Liver (tissue), 9 donors: ENCODE measurements around the gene UNC80. TPM values are rescaled to one million over a fixed set of nuclear protein-coding genes. Genes with fewer than 3 reads are reported as not detected.

Experiments
- DNase-seq: peaks from one replicate; pipeline ENCODE4 v3.0.0-alpha.2; 2017; ENCODE audit warnings: low spot score
- H3K27ac ChIP-seq, 2 donors: one replicate each; pipeline ENCODE4 v1.7.0; 2013; ENCODE audit warnings: inconsistent platforms in 2 of 2, low read length in 2 of 2, control low read depth in 1 of 2, low read depth in 1 of 2, mild to moderate bottlenecking in 1 of 2
- H3K27me3 ChIP-seq, 4 donors: one replicate each; pipeline versions ENCODE4 v1.6.1 to v1.7.0; 2013; ENCODE audit warnings: low read length in 3 of 4, inconsistent platforms in 1 of 4, mild to moderate bottlenecking in 1 of 4, moderate library complexity in 1 of 4; ENCODE audit not compliant: control insufficient read depth in 4 of 4, insufficient read depth in 4 of 4
- H3K36me3 ChIP-seq, 4 donors: one replicate each; pipeline versions ENCODE4 v1.6.1 to v1.7.0; 2013; ENCODE audit warnings: low read length in 3 of 4, mild to moderate bottlenecking in 3 of 4, low read depth in 1 of 4, moderate library complexity in 1 of 4; ENCODE audit not compliant: control insufficient read depth in 4 of 4, insufficient read depth in 3 of 4
- H3K4me1 ChIP-seq, 4 donors: one replicate each; pipeline versions ENCODE4 v1.6.1 to v1.7.0; 2013; ENCODE audit warnings: low read length in 3 of 4, mild to moderate bottlenecking in 3 of 4, moderate library complexity in 1 of 4; ENCODE audit not compliant: control insufficient read depth in 4 of 4, insufficient read depth in 4 of 4
- H3K4me3 ChIP-seq, 3 donors: one replicate each; pipeline versions ENCODE4 v1.6.1 to v1.7.0; 2013; ENCODE audit warnings: low read length in 3 of 3, control low read depth in 1 of 3, low read depth in 1 of 3, mild to moderate bottlenecking in 1 of 3
- H3K9ac ChIP-seq, 2 donors: one replicate each; pipeline ENCODE4 v1.7.0; 2013; ENCODE audit warnings: low read length in 2 of 2, mild to moderate bottlenecking in 2 of 2, moderate library complexity in 2 of 2, control low read depth in 1 of 2, low read depth in 1 of 2
- H3K9me3 ChIP-seq, 4 donors: one replicate each; pipeline versions ENCODE4 v1.6.1 to v1.7.0; 2013; ENCODE audit warnings: low read length in 3 of 4; ENCODE audit not compliant: control insufficient read depth in 4 of 4
- EGR1 ChIP-seq, 2 donors: IDR thresholded peaks; 2 replicates each; pipeline ENCODE4 v1.6.1; 2016 to 2018; ENCODE audit warnings: antibody characterized with exemption in 2 of 2, low read depth in 2 of 2
- FOXA1 ChIP-seq: IDR thresholded peaks from 2 replicates; pipeline ENCODE4 v1.6.1; 2016; ENCODE audit warnings: antibody characterized with exemption
- FOXA2 ChIP-seq: IDR thresholded peaks from 2 replicates; pipeline ENCODE4 v1.6.1; 2016; ENCODE audit warnings: antibody characterized with exemption
- GABPA ChIP-seq, 2 donors: IDR thresholded peaks in 1 of 2; conservative IDR thresholded peaks in 1 of 2; 2 replicates each; pipeline ENCODE4 v1.6.1; 2016; ENCODE audit warnings: antibody characterized with exemption in 2 of 2, mild to moderate bottlenecking in 1 of 2, moderate library complexity in 1 of 2
- HNF4A ChIP-seq, 2 donors: conservative IDR thresholded peaks; 2 replicates each; pipeline ENCODE4 v1.6.1; 2016; ENCODE audit warnings: antibody characterized with exemption in 2 of 2, mild to moderate bottlenecking in 2 of 2
- HNF4G ChIP-seq: IDR thresholded peaks from 2 replicates; pipeline ENCODE4 v1.6.1; 2016; ENCODE audit warnings: antibody characterized with exemption
- JUND ChIP-seq, 2 donors: IDR thresholded peaks; 2 replicates each; pipeline ENCODE4 v1.6.1; 2016; ENCODE audit warnings: antibody characterized with exemption in 2 of 2
- RAD21 ChIP-seq, 2 donors: IDR thresholded peaks; 2 replicates each; pipeline ENCODE4 v1.6.1; 2016; ENCODE audit warnings: antibody characterized with exemption in 2 of 2, mild to moderate bottlenecking in 2 of 2
- RXRA ChIP-seq, 2 donors: IDR thresholded peaks; 2 replicates each; pipeline ENCODE4 v1.6.1; 2017 to 2018; ENCODE audit warnings: antibody characterized with exemption in 2 of 2, mild to moderate bottlenecking in 1 of 2
- SP1 ChIP-seq: IDR thresholded peaks from 2 replicates; pipeline ENCODE4 v1.6.1; 2018; ENCODE audit warnings: antibody characterized with exemption, mild to moderate bottlenecking
- TAF1 ChIP-seq: conservative IDR thresholded peaks from 2 replicates; pipeline ENCODE4 v1.6.1; 2016; ENCODE audit warnings: antibody characterized with exemption, mild to moderate bottlenecking
- YY1 ChIP-seq: IDR thresholded peaks from 2 replicates; pipeline ENCODE4 v1.6.1; 2016; ENCODE audit warnings: antibody characterized with exemption, mild to moderate bottlenecking
- WGBS: extraction: QIAGEN DNeasy Blood & Tissue Kit; methylation state at CpG from one replicate; pipeline ENCODE4 v1.1.7; 2013; 5-methylcytosine and 5-hydroxymethylcytosine counted together
- polyA plus RNA-seq, 2 donors: library from polyadenylated mRNA; stranded (reverse) in 1 of 2; unstranded in 1 of 2; fragments of 200-250 nt in 1 of 2; fragments of >200 nt in 1 of 2; fragmentation: Nextera tagmentation in 1 of 2; extraction: Ambion mirVana in 1 of 2; gene quantifications; one replicate each; pipeline versions ENCODE4 v1.2.1 to v1.2.3, GENCODE V29; 2013 to 2015
- total RNA-seq, 2 donors: library from RNA; depleted of rRNA; stranded (reverse); fragments of >200 nt; gene quantifications; one replicate each; pipeline ENCODE4 v1.2.3, GENCODE V29; 2014
- TF ChIP-seq, protein P1 (sequence below): IDR thresholded peaks from 2 replicates; pipeline ENCODE4 v1.6.1; 2016; ENCODE audit warnings: antibody characterized with exemption, mild to moderate bottlenecking
- TF ChIP-seq, protein P2 (sequence below): IDR thresholded peaks from 2 replicates; pipeline ENCODE4 v1.6.1; 2016; ENCODE audit warnings: antibody characterized with exemption
- TF ChIP-seq, protein P3 (sequence below): fragments of 150-350 bp; IDR thresholded peaks from 2 replicates; pipeline ENCODE4 v1.5.1; 2017; ENCODE audit warnings: improper control_type of control experiment, low read depth, low read length; ENCODE audit not compliant: missing input control
- TF ChIP-seq, protein P4 (sequence below): IDR thresholded peaks from 2 replicates; pipeline ENCODE4 v1.6.1; 2016; ENCODE audit warnings: antibody characterized with exemption
- TF ChIP-seq, protein P5 (sequence below): IDR thresholded peaks from 2 replicates; pipeline ENCODE4 v1.6.1; 2016; ENCODE audit warnings: antibody characterized with exemption
- donor health status: healthy.
- donor health status: healthy.
- donor health status: healthy.
- donor health status: healthy.
- donor health status: healthy.

The UNC80 gene
- total and polyA plus RNA-seq, 4 donors: under 0.01 to 0.05 (median 0.02) TPM; not detected in 1

DNA sequence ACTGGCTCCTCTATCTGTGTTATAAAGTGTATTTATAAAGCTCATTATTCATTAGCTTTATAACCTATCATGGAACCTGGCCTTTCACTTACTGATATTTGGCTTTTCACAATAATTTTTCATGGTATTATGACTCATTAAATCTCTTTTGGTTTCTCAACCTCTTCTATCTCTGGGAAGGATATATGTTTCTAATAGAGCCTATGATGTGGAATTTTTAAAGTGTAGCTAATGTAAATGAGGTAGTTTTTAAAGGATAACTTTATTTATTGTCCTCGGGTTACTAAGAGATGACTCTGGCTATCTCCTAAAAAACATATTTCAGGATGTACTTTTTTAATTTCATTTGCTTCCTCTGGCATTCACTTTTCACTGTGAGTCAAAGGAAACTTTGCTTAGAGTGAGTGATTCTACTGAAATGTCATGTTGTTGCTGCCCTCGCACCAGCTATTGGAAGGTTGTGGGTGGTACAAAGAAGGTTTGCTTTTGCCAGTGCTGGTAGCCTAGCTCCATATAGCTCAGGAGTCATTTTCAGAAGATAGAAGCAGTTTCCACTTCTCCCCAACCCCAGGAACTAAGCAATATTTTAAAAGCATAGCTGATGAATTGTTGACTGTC, 145.6 kb downstream of the UNC80 start (continued):
- TF ChIP-seq, protein P1, sequence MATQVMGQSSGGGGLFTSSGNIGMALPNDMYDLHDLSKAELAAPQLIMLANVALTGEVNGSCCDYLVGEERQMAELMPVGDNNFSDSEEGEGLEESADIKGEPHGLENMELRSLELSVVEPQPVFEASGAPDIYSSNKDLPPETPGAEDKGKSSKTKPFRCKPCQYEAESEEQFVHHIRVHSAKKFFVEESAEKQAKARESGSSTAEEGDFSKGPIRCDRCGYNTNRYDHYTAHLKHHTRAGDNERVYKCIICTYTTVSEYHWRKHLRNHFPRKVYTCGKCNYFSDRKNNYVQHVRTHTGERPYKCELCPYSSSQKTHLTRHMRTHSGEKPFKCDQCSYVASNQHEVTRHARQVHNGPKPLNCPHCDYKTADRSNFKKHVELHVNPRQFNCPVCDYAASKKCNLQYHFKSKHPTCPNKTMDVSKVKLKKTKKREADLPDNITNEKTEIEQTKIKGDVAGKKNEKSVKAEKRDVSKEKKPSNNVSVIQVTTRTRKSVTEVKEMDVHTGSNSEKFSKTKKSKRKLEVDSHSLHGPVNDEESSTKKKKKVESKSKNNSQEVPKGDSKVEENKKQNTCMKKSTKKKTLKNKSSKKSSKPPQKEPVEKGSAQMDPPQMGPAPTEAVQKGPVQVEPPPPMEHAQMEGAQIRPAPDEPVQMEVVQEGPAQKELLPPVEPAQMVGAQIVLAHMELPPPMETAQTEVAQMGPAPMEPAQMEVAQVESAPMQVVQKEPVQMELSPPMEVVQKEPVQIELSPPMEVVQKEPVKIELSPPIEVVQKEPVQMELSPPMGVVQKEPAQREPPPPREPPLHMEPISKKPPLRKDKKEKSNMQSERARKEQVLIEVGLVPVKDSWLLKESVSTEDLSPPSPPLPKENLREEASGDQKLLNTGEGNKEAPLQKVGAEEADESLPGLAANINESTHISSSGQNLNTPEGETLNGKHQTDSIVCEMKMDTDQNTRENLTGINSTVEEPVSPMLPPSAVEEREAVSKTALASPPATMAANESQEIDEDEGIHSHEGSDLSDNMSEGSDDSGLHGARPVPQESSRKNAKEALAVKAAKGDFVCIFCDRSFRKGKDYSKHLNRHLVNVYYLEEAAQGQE: no peak
- TF ChIP-seq RXRA (IDR thresholded peaks at IDR 0.05) (no peak), TAF1 (no peak), RAD21 (IDR thresholded peaks at IDR 0.05) (no peak)
- TF ChIP-seq, protein P2, sequence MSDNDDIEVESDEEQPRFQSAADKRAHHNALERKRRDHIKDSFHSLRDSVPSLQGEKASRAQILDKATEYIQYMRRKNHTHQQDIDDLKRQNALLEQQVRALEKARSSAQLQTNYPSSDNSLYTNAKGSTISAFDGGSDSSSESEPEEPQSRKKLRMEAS: no peak

DNA sequence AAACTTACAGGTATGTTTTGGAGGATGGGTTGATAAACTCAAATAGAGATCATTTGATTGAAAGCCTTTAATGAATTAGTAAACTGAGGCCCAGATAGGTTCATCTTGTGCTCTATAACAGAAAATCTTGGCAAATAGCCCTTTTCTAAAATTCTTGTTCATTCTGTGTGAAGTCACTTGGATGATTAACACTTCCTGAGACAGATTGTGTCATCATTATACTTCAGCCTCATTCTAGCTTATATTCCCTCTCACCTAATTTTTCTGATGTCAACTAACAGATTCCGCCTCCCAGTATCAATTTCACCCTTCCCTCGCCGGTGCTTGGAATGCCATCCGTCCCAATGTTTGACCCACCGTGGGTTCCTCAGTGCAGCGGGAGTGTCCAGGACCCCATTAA, 146.6 kb downstream of the UNC80 start:
- 82% methylated on average over 6 of the region's 6 CpGs for WGBS
- H3K9ac ChIP-seq: no peak overlapping the region
- H3K9me3 ChIP-seq: no peaks in the 10 kb centered on the region
- H3K27ac ChIP-seq: no peak overlapping the region
- H3K4me3 ChIP-seq: no peak overlapping the region
- peaks cover 0 to 3% (median 0%) of the 10 kb centered on the region in 4 donors for H3K27me3 ChIP-seq
- TF ChIP-seq FOXA1: no peak
- TF ChIP-seq SP1: no peak
- TF ChIP-seq, protein P3, sequence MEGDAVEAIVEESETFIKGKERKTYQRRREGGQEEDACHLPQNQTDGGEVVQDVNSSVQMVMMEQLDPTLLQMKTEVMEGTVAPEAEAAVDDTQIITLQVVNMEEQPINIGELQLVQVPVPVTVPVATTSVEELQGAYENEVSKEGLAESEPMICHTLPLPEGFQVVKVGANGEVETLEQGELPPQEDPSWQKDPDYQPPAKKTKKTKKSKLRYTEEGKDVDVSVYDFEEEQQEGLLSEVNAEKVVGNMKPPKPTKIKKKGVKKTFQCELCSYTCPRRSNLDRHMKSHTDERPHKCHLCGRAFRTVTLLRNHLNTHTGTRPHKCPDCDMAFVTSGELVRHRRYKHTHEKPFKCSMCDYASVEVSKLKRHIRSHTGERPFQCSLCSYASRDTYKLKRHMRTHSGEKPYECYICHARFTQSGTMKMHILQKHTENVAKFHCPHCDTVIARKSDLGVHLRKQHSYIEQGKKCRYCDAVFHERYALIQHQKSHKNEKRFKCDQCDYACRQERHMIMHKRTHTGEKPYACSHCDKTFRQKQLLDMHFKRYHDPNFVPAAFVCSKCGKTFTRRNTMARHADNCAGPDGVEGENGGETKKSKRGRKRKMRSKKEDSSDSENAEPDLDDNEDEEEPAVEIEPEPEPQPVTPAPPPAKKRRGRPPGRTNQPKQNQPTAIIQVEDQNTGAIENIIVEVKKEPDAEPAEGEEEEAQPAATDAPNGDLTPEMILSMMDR: no peak
- no peak for TF ChIP-seq GABPA (IDR thresholded peaks at IDR 0.05 in 1 of 2, conservative IDR thresholded peaks at IDR 0.05 in 1 of 2)
- TF ChIP-seq HNF4G: no peak
- TF ChIP-seq RAD21 (IDR thresholded peaks at IDR 0.05): no peak
- TF ChIP-seq FOXA2: no peak
- TF ChIP-seq JUND (IDR thresholded peaks at IDR 0.05): no peak
- no peak for TF ChIP-seq HNF4A (conservative IDR thresholded peaks at IDR 0.05)
- no peak for TF ChIP-seq YY1
- TF ChIP-seq TAF1: no peak
- no peak for TF ChIP-seq EGR1 (IDR thresholded peaks at IDR 0.05; ENCODE audit: low read depth in 2 of 2)
- TF ChIP-seq, protein P4, sequence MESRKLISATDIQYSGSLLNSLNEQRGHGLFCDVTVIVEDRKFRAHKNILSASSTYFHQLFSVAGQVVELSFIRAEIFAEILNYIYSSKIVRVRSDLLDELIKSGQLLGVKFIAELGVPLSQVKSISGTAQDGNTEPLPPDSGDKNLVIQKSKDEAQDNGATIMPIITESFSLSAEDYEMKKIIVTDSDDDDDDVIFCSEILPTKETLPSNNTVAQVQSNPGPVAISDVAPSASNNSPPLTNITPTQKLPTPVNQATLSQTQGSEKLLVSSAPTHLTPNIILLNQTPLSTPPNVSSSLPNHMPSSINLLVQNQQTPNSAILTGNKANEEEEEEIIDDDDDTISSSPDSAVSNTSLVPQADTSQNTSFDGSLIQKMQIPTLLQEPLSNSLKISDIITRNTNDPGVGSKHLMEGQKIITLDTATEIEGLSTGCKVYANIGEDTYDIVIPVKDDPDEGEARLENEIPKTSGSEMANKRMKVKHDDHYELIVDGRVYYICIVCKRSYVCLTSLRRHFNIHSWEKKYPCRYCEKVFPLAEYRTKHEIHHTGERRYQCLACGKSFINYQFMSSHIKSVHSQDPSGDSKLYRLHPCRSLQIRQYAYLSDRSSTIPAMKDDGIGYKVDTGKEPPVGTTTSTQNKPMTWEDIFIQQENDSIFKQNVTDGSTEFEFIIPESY: no peak
- TF ChIP-seq, protein P2: no peak
- TF ChIP-seq RXRA (IDR thresholded peaks at IDR 0.05): no peak
- TF ChIP-seq, protein P1: no peak
- TF ChIP-seq, protein P5, sequence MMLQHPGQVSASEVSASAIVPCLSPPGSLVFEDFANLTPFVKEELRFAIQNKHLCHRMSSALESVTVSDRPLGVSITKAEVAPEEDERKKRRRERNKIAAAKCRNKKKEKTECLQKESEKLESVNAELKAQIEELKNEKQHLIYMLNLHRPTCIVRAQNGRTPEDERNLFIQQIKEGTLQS: no peak
- H3K36me3 ChIP-seq: no peaks in the 10 kb centered on the region
- no peaks in the 10 kb centered on the region for H3K4me1 ChIP-seq
- no peak for DNase-seq
